GM21576 (cell line): Measurements from ENCODE around the gene FOXD1.
"Not testable (repeated sequence)": the region's sequence is repeated elsewhere in the genome, so short reads cannot be mapped to it uniquely, and the experiment has no call there.

ENCODE experiments used
- ATAC-seq: cut with Tn5 transposase; IDR thresholded peaks from one replicate; pipeline ENCODE4 v1.9.1; 2021; ENCODE audit warnings: mild to moderate bottlenecking, moderate library complexity; ENCODE audit not compliant: unreplicated experiment

FOXD1 gene

DNA sequence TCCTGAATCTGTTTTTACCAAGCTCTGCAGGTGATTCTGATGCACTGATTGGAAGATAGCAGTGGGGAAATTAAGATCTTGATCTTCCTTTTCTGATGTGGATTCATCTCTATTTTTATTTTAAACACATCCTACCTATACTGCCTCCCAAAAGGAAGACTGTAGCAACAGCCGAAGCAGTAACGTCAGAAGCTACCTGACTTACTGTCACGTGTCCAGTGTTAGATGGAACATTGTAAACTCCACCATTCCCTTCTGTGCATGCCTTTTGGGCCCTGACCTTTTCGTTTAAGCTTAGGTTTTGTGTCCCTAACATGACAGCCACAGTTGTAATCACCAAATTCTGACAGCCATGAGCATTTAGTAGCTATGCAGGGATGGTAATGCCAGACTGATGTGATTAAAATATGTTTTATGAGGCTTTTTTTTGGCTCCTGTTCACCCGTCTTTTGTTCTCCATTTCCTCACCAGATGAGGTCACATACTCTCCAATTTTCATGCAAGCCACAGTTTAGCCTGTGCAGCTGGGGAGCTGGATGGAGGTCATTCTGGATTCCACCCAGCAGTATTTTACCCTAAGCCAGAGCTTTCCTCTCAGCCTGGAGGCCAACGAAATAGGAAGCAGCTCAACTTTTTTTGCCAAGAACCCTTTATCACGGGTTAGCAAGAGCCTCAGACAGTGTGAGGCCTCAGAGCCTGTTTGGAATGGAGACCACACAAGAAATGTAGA lies 15.6 kb upstream of the FOXD1 start:
- no peak for ATAC-seq

DNA sequence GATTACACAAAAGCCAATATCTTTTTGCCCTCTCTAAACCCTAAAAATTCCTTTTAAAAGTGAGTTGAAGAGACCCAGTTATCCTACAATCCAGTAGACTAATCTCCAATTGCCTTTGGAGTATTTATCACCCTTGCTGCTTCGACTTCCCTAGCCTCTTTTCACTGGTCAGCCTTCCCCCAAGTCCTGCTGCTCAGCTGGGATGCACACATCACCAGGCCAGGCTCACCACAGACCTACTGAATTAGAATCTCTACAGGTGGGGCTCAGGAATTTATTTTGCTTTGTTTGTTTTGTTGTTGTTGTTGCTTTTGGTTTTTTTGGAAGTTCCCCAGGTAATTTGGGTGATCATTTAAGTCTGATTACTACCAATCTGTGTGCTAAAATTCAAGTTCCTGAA lies 11.6 kb upstream of the FOXD1 start:
- no peak for ATAC-seq

DNA sequence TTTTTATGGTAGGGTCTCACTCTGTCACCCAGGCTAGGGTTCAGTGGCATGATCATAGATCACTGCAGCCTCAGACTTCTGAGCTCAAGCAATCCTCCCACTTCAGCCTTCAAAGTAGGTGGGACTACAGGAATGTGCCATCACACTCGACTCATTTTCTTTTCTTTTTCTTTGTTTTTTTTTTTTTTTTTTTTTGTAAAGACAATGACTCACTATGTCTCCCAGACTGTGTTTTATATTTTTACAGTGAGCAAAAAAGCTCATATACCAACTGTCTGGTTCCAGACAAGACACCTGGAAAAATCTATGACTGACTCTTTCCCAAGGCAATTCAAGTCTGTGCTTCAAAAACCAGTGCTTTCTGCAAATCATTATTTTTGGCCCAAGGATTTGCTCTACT lies 10.8 kb upstream of the FOXD1 start:
- ATAC-seq, result no peak

DNA sequence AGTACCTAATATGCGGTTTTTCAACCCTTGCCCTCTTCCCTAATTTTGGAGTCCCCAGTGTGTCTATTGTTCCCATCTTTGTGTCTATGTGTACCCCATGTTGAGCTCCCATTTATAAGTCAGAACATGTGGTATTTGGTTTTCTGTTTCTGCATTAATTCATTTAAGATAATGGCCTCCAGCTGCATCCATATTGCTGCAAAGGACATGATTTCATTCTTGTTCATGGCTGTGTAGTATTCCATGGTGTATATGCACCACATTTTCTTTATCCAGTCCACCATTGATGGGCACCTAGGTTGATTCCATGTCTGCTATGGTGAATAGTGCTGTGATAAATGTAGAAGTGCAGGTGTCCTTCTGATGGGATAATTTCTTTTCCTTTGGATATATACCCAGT lies 7.9 kb upstream of the FOXD1 start:
- ATAC-seq, result not testable (repeated sequence)

DNA sequence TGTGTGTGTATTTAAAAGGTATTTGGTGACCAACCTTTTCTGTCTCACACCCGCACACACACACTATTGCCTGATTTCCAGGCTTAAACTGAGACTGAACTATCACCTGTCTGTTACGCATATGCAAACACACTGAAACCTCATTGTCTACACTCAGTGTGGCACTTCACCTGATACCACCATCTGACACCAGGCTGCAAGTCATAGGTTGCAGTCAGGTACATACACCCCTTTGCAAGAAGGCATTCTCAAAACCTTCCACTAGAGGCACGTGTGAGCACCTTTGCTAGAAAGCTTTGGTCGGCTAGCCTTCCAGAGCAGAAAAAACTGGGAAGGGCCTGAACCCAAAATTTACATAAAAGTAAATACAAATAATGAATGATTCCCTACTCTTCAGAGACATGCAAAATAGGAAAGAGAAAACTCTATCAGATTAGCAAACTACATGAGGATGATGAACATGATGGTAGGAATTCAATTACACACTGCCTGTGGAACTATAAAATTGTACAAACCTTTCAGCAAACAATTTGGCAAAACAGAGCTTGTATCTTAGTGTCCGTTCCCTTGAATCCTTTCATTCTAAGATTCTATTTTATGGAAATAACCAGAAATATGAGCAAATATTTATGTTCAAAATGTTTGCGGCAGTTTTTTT lies 5.9 kb upstream of the FOXD1 start:
- no peak for ATAC-seq

DNA sequence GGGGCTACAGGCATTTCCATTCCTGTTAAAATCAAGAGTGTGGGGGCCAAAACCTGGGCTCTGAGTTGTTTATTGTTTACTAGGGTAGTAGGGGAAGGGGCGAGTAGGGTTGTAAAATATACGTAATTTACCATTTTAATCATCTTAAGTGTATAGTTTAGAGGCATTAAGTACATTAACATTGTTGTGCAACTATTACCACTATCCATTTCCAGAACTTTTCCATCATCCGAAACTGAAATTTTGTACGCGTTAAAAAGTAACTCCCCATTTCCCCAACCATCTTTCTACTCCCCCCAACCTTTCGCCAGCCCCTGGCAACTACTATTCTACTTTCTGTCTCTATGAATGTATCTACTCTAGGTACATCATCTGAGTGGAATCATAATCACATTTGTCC lies 3.6 kb upstream of the FOXD1 start:
- ATAC-seq, result no peak

DNA sequence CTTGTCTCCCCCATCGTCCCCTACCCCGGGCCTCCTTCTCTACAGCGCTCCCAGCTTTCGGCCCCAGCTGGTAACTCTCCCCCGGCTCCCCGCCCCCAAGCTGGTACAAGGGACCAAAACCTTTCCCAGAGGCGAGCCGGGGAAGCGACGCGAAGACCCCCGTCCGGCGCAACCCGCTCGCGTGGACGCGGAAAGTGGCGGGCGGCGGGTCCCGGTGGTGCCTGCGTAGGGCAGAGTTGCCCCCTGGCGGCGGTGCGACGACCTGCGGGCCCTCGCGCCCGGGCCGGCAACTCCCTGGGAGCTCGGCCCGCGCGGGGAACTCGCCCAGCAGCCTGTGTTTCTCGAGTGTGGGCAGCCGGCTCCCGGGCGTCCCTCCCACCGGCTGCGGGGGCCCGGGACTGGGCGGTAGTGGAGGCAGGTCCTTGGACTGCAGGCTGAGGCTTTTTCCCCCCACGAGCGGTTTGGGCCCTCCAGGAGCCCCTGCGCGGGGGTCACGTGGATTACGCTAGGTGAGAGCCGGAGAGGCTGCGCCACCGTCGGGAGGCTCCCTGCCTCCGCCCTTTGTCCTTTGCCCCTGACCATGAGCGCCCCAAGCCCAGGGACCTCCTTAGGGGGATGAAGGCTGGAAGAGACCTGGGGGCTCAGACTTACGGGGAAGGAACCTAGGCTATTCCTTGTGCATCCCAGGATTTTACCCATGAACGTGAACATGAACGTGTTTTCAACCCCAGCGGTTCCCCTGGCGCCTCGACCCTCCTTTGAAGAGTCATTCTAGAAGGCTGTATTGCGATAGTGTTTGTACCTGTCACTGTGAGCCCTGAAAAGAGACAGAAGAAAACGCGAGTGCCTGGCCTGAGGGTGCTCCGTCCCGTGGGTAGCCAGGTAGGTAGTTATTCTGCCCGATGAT lies 2.9 kb upstream of the FOXD1 start:
- ATAC-seq, result no peak

DNA sequence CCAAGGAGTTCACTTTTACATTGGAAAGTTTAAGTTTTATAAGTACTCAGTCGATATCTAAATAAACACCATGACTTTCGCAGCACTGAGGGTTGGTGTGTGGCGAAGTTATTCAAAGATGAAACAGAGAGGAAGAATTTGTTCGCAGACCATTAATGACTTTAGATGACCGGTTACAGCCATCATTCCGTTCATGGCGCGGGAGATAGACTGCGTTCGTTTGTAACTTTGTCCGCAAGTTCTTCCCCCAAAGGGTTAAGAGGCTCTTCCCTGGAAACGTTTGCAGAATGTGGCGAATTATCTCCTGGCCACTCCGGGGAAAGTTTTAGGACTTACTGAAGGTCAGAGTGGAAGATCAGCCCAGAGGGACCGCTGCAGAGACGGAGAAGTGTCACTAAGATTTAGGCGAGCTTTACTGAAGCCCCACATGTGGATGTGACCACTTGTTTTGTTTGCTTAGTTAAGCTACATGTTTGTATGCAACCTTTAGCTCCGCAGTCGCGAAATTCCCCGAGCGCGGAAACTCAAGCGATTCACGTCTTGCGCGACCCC lies 2.2 kb upstream of the FOXD1 start:
- no peak for ATAC-seq

DNA sequence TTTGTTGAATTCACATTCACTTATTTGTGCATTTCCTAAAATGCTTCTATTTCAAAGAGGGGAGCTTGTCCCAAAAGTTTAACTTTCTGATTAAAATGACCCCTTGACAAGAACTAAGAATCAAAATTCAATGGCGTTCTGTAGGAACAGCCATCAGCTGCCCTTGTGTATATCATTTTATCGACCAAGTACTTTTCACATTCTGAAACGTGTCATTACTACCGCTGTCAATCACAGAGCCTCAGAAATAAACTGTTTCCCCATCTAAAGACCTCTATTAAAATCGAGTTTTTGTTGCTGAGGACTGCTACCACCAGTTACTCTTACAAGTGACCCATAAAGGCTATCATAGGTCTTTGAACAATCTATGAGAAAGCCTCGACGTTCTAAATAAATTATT lies 1.6 kb upstream of the FOXD1 start:
- no peak for ATAC-seq

DNA sequence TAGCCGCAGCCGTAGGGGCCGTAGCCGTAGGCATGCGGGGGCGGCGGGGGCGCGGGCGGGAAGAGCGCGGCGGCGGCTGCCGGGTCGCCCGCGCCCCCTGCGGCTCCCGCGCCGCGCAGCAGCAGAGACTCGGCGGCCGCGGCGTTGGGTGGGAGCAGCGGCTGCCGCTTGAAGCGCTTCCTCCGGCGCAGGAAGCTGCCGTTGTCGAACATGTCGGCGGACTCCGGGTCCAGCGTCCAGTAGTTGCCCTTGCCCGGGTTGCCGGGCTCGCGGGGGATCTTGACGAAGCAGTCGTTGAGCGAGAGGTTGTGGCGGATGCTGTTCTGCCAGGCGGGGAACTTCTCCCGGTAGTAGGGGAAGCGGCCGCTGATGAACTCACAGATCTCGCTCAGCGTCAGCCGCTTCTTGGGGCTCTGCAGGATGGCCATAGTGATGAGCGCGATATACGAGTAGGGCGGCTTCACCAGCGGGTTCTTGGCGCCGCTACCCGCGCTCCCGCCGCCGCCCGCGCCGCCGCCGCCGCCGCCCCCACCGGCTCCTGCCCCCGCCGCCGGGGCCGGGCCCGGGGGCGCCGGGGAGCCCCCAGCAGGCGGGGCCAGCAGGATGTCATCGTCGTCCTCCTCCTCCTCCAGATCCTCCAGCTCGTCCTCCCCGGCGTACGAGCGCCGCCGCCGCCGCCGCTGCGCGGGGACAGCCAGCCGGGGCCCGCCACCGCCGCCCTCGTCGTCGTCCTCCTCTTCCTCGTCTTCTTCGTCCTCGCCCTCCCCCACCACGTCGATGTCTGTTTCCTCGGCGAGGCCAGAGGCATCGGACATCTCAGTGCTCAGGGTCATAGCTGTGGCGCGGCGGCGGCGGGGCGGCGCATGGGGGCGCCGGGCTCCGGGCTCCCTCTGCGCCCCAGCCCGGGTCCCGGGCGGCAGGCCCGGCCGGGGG lies 781 bp downstream of the FOXD1 start:
- ATAC-seq, result peak; percentile 23

DNA sequence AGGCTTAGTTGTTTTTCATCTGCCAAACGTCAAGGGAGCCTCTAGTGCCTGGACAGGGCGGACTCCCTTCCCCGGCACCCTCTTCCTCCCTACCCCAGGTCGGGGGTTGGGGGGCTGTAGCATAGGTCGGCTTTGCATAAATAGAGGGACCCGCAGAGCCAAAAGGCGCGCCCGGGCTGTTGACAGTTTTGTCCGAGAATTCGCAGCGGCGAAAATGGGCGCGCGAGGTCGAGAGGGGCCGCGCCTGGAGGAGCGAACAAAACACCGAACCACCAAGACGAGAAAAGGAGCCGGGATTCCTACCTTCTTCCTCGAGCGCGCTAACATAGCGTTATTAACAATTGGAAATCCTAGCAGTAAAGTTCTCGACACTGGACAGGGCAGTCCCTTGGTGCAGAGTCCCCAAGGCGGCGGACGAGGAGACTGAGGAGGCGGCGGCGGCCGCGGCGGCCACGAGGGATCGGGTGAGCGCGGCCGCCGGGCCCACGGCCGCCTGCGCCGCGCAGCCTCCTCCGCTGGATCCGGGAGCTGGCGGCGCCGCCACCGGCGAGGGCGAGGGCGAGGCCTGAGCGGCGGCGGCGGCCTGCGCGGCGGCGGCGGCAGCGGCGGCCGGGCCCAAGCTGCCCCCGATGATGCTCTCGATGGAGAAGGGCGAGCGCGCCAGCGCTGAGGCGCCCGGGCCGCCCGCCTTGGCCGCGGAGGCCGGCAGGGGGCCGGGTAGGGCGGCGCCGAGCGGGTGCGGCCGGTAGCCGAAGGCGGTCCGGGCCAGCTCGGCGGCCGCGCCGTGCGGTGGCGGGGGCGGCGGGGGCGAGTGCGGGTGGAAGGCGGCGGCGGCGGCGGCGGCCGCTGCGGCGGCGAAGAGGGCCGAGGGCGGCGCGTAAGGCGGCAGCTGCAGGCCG lies 1.7 kb downstream of the FOXD1 start:
- no peak for ATAC-seq

DNA sequence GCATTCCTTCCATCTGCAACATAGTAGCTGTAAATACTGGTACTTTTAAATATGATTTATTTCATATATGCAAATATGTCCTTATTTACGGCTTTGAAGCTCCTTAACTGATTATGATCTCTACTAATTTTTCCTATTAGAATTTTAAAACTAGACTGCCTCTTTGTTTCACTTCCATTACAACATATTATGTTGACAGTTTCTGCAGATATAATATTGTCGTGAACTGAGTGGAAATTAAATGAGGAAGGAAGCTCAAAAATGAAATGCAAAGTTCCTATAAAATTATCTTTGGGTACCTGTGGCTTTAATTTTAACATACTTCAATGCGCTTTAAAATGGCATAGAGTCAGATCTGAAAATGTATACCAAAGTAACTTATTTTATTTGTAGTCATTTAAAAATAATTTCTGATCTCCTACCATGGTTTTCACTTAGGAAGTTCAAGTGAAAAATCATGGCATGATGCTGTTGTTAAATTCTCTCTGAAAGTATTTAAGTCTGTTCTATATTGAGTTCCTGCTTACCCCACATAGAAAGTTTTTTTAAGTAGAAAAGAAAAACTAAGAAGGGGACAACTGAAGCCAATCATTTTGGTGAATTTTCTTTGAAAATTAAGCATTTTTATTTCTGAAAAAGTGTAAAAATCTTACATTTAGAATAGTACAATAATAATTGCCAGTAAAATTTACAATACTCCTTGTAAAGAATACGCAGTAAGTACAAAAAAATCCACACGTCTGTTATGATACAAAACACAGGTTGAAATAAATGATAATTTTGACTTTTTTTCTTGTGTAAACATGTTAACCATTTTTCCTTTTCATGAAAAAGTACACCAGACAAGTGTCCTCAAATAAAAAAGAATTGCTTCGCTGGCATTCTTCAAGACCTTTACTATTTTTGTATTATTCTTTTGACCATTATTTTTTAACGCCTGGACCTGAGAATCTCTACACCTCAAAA lies 2.6 kb downstream of the FOXD1 start:
- ATAC-seq, result no peak

DNA sequence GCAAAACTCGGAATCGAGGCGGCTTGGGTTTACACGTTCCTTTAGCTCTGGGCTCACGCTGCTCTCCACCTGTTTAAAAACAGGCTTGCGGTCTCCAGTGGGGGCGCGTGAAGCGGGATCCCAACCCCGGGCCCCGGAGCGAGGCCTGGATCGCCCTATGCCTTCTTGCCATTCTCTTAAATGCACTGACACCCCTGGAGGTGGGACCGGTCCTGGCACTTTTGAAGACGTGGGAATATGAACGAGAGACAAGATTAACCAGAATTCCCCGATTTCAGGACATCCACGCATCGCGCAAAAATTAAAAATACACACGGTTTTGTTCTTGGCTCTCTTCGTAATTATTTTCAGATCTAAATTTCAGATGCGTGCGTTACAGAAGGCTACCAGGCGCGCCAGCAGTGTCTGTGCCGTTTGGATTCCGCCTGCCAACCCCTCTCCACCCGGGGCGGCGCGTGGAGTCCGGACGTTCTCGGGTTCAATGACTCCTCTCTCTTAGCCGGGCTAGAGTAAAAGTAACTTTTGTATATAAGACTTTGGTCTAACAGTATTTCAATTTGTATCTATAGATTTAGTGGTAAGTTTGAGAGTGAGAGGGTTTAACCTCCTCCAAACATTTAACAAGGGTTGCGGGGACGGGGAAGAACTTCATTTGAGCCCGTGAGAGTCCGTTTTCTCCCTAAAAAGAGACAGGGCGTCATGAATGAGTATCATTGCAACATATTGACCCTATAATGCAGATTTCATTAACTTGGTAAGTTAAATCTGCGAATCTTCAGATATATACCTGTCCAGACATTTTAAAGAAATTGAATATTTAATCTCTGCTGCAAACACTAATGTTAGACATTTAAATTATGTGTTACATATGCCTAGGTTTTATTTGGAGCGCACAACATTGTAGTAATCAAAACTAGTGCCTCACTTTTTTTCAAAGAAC lies 3.8 kb downstream of the FOXD1 start:
- ATAC-seq, result no peak

DNA sequence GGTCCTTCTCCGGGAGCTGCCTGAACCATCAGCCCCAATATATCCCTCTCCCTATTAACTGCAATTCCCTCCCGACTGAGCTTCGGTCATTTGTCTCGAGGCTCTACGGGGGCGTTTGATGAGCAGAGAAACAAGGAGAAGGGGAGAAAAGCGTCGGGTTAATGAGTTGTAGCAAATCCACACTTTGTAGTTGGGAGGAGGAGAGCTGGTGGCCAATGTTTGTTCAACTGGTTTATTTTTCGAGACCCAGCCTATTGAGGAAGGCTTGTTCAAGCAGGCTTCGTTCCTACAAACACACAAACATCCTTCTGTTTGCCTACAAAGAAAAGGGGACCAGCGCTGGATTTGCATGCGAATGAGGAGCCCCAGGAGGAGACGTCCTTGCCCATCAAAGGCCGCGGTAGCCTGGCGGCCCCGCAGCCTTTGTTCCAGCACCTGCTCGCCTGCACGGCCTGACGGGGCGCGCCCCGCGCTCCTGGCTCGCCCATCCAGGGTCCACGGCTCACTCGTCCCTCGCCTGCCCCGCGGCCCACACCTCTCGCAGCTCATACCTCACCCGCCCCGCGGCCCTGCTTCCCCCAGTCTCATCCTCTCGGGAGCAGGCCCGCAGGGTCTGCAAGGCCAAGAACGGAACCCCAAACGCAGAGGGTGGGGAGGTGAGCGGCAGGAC lies 4.6 kb downstream of the FOXD1 start:
- no peak for ATAC-seq

DNA sequence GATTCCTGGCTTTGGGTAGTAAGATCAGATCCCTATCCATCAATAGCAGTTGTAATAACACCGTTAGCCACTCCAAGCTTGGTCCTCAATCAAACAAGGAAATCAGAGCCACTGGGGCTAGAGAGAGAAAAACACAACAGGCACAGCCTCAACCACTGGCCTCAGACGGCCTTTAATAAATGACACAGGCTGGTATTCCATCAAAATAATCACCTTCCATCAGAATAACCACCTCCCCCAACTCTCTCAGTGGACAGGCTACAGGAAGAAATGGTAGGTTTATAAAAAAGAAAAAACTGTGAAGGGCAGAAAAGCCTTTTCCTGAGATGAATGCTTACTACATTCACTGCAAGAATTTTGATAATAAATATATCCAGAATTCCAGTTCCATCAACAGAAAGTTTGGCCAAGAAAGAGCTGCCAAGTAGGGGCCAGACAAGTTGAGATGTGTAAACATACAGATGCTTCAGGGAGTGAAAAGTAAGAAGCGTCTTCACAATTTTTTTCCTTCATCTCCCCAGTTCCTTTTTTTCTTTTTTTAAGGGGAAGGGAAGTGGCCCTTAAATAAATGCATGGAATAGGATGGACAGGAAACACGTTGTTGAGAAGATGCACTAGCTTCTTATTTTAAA lies 5.5 kb downstream of the FOXD1 start:
- ATAC-seq, result no peak

DNA sequence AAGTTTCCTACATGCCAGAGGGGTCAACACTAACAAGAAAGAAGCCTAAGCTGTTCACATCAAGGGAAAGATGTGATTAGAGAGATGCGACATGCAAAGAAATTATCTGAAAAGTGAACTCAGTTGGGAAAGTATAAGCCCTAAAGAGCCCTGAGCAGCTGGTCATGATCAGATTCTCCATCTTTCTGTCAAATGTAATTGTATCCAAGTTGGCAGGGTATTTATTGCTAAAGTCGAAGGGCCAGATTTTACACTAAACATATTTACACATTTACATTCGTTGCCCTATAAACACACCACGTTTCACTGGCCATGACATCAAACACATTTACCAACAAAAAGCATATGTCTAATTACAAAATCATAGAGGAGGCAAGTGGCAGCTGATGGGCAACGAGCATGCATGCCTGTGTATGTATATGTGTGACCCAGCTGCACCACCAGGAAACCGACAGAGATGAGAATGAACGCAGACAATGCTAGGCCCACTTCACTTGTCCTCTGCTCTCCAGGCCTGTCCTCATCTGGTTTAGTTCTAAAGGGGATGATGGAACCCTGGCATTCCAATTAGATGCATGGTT lies 6.3 kb downstream of the FOXD1 start:
- no peak for ATAC-seq
